Activated CD4-positive, CD25-positive, alpha-beta regulatory T cell treated with anti-CD3 and anti-CD28 coated beads, Interleukin-2, amount 50 U/mL, for 24 hours (primary cell): ENCODE measurements around the gene MRPL12.

ENCODE experiments used
- ATAC-seq, 2 donors: fragments of 150-1000 bp; cut with Tn5 transposase; one replicate each; pipeline ENCODE4 v1.10.0; 2021; ENCODE audit warnings: mild to moderate bottlenecking in 1 of 2, moderate library complexity in 1 of 2

The MRPL12 gene

GRCh38 chr17:81683208-81683583 is 20.0 kb upstream of the MRPL12 start:
- ATAC-seq: no peak

- ATAC-seq: peak; percentile 95 to 96
Measured at GRCh38 chr17:81683584-81684441, 19.4 kb upstream of the MRPL12 start, which contains the start of the genes ARL16 and HGS. ARL16 (minus strand) TSS chr17:81683797; CDS start chr17:81683753, 44 bp downstream. HGS (plus strand) TSS chr17:81684011; CDS start chr17:81684067, 56 bp downstream.

GRCh38 chr17:81684442-81684911 is 18.7 kb upstream of the MRPL12 start:
- peak in 1 of 2 donors; percentile 6 for ATAC-seq

- ATAC-seq: peak; percentile 52 to 60
Measured at GRCh38 chr17:81685108-81685507, 18.1 kb upstream of the MRPL12 start.

- no peak for ATAC-seq
Measured at GRCh38 chr17:81686614-81687013, 16.6 kb upstream of the MRPL12 start.

- no peak for ATAC-seq
Measured at GRCh38 chr17:81687770-81688541, 15.2 kb upstream of the MRPL12 start.

GRCh38 chr17:81688616-81689015 is 14.6 kb upstream of the MRPL12 start:
- no peak for ATAC-seq

GRCh38 chr17:81690066-81690465 is 13.1 kb upstream of the MRPL12 start:
- no peak for ATAC-seq

- no peak for ATAC-seq
Measured at GRCh38 chr17:81690549-81690948, 12.6 kb upstream of the MRPL12 start.

- ATAC-seq: no peak
Measured at GRCh38 chr17:81691196-81691595, 12.0 kb upstream of the MRPL12 start.

GRCh38 chr17:81691608-81692007 is 11.6 kb upstream of the MRPL12 start:
- ATAC-seq: no peak

- ATAC-seq: no peak
Measured at GRCh38 chr17:81693509-81694210, 9.5 kb upstream of the MRPL12 start.

- no peak for ATAC-seq
Measured at GRCh38 chr17:81694810-81695209, 8.4 kb upstream of the MRPL12 start.

- no peak for ATAC-seq
Measured at GRCh38 chr17:81695211-81695610, 8.0 kb upstream of the MRPL12 start.

- no peak for ATAC-seq
Measured at GRCh38 chr17:81695801-81696200, 7.4 kb upstream of the MRPL12 start.

- ATAC-seq: no peak
Measured at GRCh38 chr17:81696218-81696941, 6.8 kb upstream of the MRPL12 start.

GRCh38 chr17:81697261-81698044 is 5.7 kb upstream of the MRPL12 start:
- no peak for ATAC-seq

GRCh38 chr17:81700353-81701287 is 2.5 kb upstream of the MRPL12 start:
- ATAC-seq: no peak

- no peak for ATAC-seq
Measured at GRCh38 chr17:81701288-81702071, 1.7 kb upstream of the MRPL12 start.
